GM12878 (cell line): Measurements from ENCODE around the gene DGAT2. TPM values are rescaled to one million over a fixed set of nuclear protein-coding genes. Genes with fewer than 3 reads are reported as not detected.

Experiments used
- ATAC-seq: fragments of 200-7000 bp; cut with Tn5 transposase; 3 replicates; pipeline ENCODE4 v1.9.1; 2020; ENCODE audit warnings: mild to moderate bottlenecking, moderate library complexity
- BruUV-seq: library from RNA; stranded (reverse); fragments of 400-500 nt; replicated peaks from 2 replicates; lab custom pipeline; 2021; lab: Mats Ljungman, UMichigan
- CTCF ChIA-PET: fragments of 300-600 bp; sonication (Branson Sonifier 250); formaldehyde crosslinking; extraction: SDS; loops from one replicate; lab custom pipeline; 2021; ENCODE audit warnings: inconsistent platforms; lab: Yijun Ruan, JAX
- POLR2A ChIA-PET: fragments of 350-600 bp; formaldehyde crosslinking; extraction: SDS; loops from one replicate; lab custom pipeline; 2021; ENCODE audit warnings: inconsistent platforms; lab: Charles Lee
- RAD21 ChIA-PET: fragments of 300-600 bp; sonication (Branson Sonifier 250); formaldehyde crosslinking; loops from one replicate; lab custom pipeline; 2023; ENCODE audit warnings: antibody characterized with exemption; ENCODE audit not compliant: unreplicated experiment; lab: Charles Lee
- SMC1A ChIA-PET: fragments of 300-600 bp; sonication (Branson Sonifier 250); formaldehyde crosslinking; loops from one replicate; lab custom pipeline; 2023; ENCODE audit not compliant: unreplicated experiment, uncharacterized antibody; lab: Charles Lee
- DNase-seq: peaks from one replicate; pipeline ENCODE4 v3.0.0-alpha.2; 2011; ENCODE audit warnings: low read depth, low spot score
- FAIRE-seq: peaks from 3 replicates; lab custom pipeline; 2011; peaks lifted over from hg19 to GRCh38; lab: Jason Lieb, UNC
- H2AFZ ChIP-seq: 2 replicates; pipeline ENCODE4 v1.6.0; 2011; ENCODE audit warnings: low read depth, low read length, control low read depth; ENCODE audit not compliant: control insufficient read depth
- H3K27ac ChIP-seq: 2 replicates; pipeline ENCODE4 v1.5.1; 2011; ENCODE audit warnings: control low read depth; ENCODE audit not compliant: control insufficient read depth, insufficient read depth
- H3K27me3 ChIP-seq, 2 experiments: replicated peaks in 1 of 2; 2 replicates each; pipeline versions ENCODE4 v1.6.0 to v1.6.1; 2011; ENCODE audit warnings: low read length in 1 of 2; ENCODE audit not compliant: control insufficient read depth in 2 of 2, insufficient read depth in 2 of 2
- H3K36me3 ChIP-seq, 2 experiments: 2 replicates each; pipeline ENCODE4 v1.5.1; 2011; ENCODE audit warnings: low read length in 1 of 2; ENCODE audit not compliant: control insufficient read depth in 2 of 2, insufficient read depth in 2 of 2
- H3K4me1 ChIP-seq: 2 replicates; pipeline ENCODE4 v1.6.1; 2011; ENCODE audit warnings: mild to moderate bottlenecking, low read length, moderate library complexity, mixed read lengths; ENCODE audit not compliant: control insufficient read depth, insufficient read depth
- H3K4me2 ChIP-seq: 2 replicates; pipeline ENCODE4 v1.6.0; 2011; ENCODE audit warnings: control low read depth; ENCODE audit not compliant: control insufficient read depth, insufficient read depth
- H3K4me3 ChIP-seq: fragments of 200-600 bp; sonication (generic); 2 replicates; pipeline ENCODE4 v1.5.1; 2016
- H3K79me2 ChIP-seq: 2 replicates; pipeline ENCODE4 v1.6.0; 2011; ENCODE audit warnings: low read length; ENCODE audit not compliant: control insufficient read depth, insufficient read depth
- H3K9ac ChIP-seq: 2 replicates; pipeline ENCODE4 v1.8.0; 2011; ENCODE audit warnings: low read length, control low read depth, mixed read lengths; ENCODE audit not compliant: control insufficient read depth, insufficient read depth
- H3K9me3 ChIP-seq: replicated peaks from 3 replicates; pipeline ENCODE4 v1.5.1; 2011; ENCODE audit warnings: mild to moderate bottlenecking, low read length; ENCODE audit not compliant: control insufficient read depth, insufficient read depth
- H4K20me1 ChIP-seq: 2 replicates; pipeline ENCODE4 v1.6.0; 2011; ENCODE audit not compliant: control insufficient read depth, insufficient read depth
- ATF3 ChIP-seq: IDR thresholded peaks from 2 replicates; pipeline ENCODE4 v1.6.1; 2011; ENCODE audit warnings: low read depth, mild to moderate bottlenecking, low read length, moderate library complexity, borderline replicate concordance; ENCODE audit errors: extremely low read depth
- CHD1 ChIP-seq: IDR thresholded peaks from 2 replicates; pipeline ENCODE4 v1.6.1; 2012; ENCODE audit warnings: low read depth, low read length, improper control_type of control experiment
- E2F4 ChIP-seq: IDR thresholded peaks from 2 replicates; pipeline ENCODE4 v1.6.1; 2012; ENCODE audit warnings: low read depth, low read length, improper control_type of control experiment
- HCFC1 ChIP-seq: fragments of 150-350 bp; IDR thresholded peaks from 2 replicates; pipeline ENCODE4 v1.6.1; 2014; ENCODE audit warnings: low read length
- NRF1 ChIP-seq: conservative IDR thresholded peaks from 2 replicates; pipeline ENCODE4 v1.6.1; 2011; ENCODE audit warnings: mild to moderate bottlenecking, low read depth, low read length, improper control_type of control experiment
- PAX5 ChIP-seq: IDR thresholded peaks from 2 replicates; pipeline ENCODE4 v1.6.1; 2011; ENCODE audit warnings: low read depth, low read length, borderline replicate concordance
- RELA ChIP-seq: fragments of 450-650 bp; IDR thresholded peaks from 2 replicates; pipeline ENCODE4 v1.8.0; 2014; ENCODE audit warnings: borderline replicate concordance; ENCODE audit not compliant: partially characterized antibody
- SMAD1 ChIP-seq: fragments of 450-650 bp; IDR thresholded peaks from 2 replicates; pipeline ENCODE4 v1.6.1; 2018; ENCODE audit warnings: mild to moderate bottlenecking, low read depth; ENCODE audit not compliant: partially characterized antibody
- ZSCAN29 ChIP-seq: fragments of 450-650 bp; IDR thresholded peaks from 2 replicates; pipeline ENCODE4 v1.6.1; 2017; ENCODE audit warnings: mild to moderate bottlenecking, moderate library complexity
- WGBS: methylation state at CpG from one replicate; pipeline ENCODE4 v1.1.6; 2016; ENCODE audit warnings: low lambda C conversion rate; ENCODE audit not compliant: insufficient replicate concordance, insufficient coverage; ENCODE audit errors: missing lambda C conversion rate; 5-methylcytosine and 5-hydroxymethylcytosine counted together
- in situ Hi-C: fragments of 300-500 bp; cut with MboI; formaldehyde crosslinking; loops from 9 replicates; pipeline ENCODE4 v1.14.3; 2018; ENCODE audit warnings: mixed read lengths
- intact Hi-C: fragments of 100-400 bp; cut with micrococcal nuclease; formaldehyde crosslinking; loops from one replicate; pipeline ENCODE4 v1.14.2; 2022; ENCODE audit not compliant: unreplicated experiment
- polyA plus RNA-seq, 11 experiments: library from polyadenylated mRNA; depleted of rRNA in 4 of 11; unstranded in 6 of 11; stranded (reverse) in 5 of 11; fragments of >200 nt; fragmentation: Nextera tagmentation in 4 of 11; fragmentation: Illumina TruSeq in 1 of 11; extraction: Ambion mirVana in 4 of 11; extraction: Trizol in 1 of 11; gene quantifications; 1 replicate in 1 of 11; 2 replicates in 10 of 11; pipeline versions ENCODE4 v1.2.1 to v1.2.3, GENCODE V29; 2011 to 2016; ENCODE audit warnings: inconsistent platforms in 2 of 11, missing spikeins in 2 of 11, low read depth in 1 of 11
- total RNA-seq, 4 experiments: library from RNA; depleted of rRNA in 3 of 4; stranded (reverse); fragments of >200 nt in 3 of 4; fragmentation: Illumina TruSeq in 1 of 4; extraction: Trizol in 1 of 4; gene quantifications; 2 replicates each; pipeline versions ENCODE4 v1.2.1 to v1.2.3, GENCODE V29; 2013 to 2021

DGAT2 gene
- total and polyA plus RNA-seq, 10 of the 15 experiments (the other 5 are each of a cell fraction or from before 2014, with no cell fraction given): 5.1 to 25.9 (median 17.6) TPM

- no peak overlapping the region for H2AFZ ChIP-seq
- H3K9me3 ChIP-seq: no peaks in the 10 kb centered on the region
- H3K4me2 ChIP-seq: no peak overlapping the region
- no TSS peak for BruUV-seq
- DNase-seq: no peak
- POLR2A ChIA-PET: no interaction called here
- RAD21 ChIA-PET: interaction anchor here (1.0 to 2.1 kb wide), 7 partner anchors 47 to 145 kb away, joined by 3 to 16 read pairs (median 5); no protein-coding TSS in a partner anchor
- no peak overlapping the region for H3K27ac ChIP-seq
- FAIRE-seq: no peak
- H3K79me2 ChIP-seq: no peaks in the 10 kb centered on the region
- no peak overlapping the region for H3K9ac ChIP-seq
- no peak for ATAC-seq
- TF ChIP-seq ZSCAN29: no peak
- TF ChIP-seq RELA: no peak
- TF ChIP-seq NRF1: no peak
- no peak for TF ChIP-seq ATF3
- no peak for TF ChIP-seq PAX5
- TF ChIP-seq E2F4: no peak
- no peak for TF ChIP-seq HCFC1
- TF ChIP-seq CHD1: no peak
- no peak for TF ChIP-seq SMAD1
- no peaks in the 10 kb centered on the region for H4K20me1 ChIP-seq
- 42% methylated on average over 9 of the region's 9 CpGs for WGBS
- H3K36me3 ChIP-seq: no peaks in the 10 kb centered on the region
- intact Hi-C loops: loop anchor here (1.0 to 2.0 kb wide), 4 partner anchors 46 to 430 kb away; partner anchors contain the start of gene DGAT2
- no peaks in the 10 kb centered on the region for H3K27me3 ChIP-seq
- H3K4me3 ChIP-seq: no peak overlapping the region
- CTCF ChIA-PET: interaction anchor here (0.6 to 2.9 kb wide), 11 partner anchors 17 to 429 kb away, joined by 3 to 23 read pairs (median 6); no protein-coding TSS in a partner anchor
- SMC1A ChIA-PET: interaction anchor here (1.0 to 2.1 kb wide), 4 partner anchors 46 to 429 kb away, joined by 3 to 12 read pairs (median 6); partner anchors contain the start of gene DGAT2
- H3K4me1 ChIP-seq: peaks cover 11% of the 10 kb centered on the region
- in situ Hi-C loops: no loop called here
Observed at GRCh38 chr11:75722669-75723042, 45.9 kb upstream of the DGAT2 start.
